Hindlimb muscle (tissue), 1 donor: Measurements from ENCODE around the gene SLC25A21. TPM values are rescaled to one million over a fixed set of nuclear protein-coding genes. Genes with fewer than 3 reads are reported as not detected.
"Not testable (repeated sequence)": the region's sequence is repeated elsewhere in the genome, so short reads cannot be mapped to it uniquely, and the experiment has no call there.

ENCODE experiments used
- DNase-seq: peaks from one replicate; pipeline ENCODE4 v3.0.0-alpha.2; 2013
- polyA plus RNA-seq: library from polyadenylated mRNA; unstranded; fragments of 120-200 nt; gene quantifications from one replicate; pipeline ENCODE4 v1.2.1, GENCODE V29; 2013; ENCODE audit not compliant: insufficient read length

Gene SLC25A21
- polyA plus RNA-seq, 1 donor: 1.5 TPM

DNA sequence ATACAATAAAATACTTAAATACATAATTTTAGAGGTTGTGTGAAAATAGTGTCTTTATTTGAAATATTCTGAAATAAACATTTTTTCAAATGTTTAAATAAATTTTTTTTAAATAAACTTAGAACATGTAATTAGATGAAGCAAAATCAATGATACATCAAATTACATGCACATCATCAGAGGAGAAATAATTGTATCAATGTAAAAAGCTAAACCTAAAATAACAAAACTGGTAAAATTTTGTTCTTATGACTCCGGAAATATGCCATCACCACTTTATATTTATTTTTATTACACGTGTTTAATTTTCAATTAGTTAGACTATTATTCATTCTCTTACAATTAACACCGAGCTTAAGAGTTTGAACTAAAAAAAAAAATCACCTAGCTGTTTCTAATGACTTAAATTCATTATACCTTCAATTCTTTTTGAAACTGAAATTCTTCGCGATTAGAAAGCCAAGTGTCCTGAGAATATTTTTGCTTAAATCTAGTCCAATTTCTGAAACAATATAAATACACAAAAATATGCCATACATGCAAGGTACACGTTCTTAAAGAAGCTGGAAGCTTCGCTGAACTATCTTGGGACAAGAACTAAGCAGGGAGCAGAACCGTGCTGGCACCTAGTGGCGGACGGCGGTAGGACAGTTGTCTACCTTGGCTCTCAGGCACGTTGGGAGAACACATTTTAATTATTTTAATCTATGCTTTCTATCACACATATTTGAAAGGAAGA is 230.5 kb downstream of the SLC25A21 start:
- peak; percentile 66 for DNase-seq

DNA sequence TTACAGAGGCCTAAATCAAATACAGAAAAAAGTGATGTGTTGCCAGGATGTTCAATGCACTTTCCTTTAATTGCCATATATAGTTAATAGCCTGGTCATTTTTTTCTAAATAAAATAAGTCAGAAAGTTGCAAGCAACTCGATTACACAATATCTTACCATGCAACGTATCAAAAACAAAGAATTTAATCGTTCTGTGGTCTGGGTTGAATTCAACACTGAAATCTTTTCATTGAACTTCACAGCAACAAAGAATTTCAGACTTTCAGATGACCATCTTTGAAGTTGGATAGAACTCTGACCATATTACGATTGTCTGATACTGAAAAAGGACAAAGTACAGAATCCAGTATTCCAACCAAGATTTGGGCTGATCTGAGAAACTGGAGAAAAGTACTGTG is 231.9 kb downstream of the SLC25A21 start:
- no peak for DNase-seq

DNA sequence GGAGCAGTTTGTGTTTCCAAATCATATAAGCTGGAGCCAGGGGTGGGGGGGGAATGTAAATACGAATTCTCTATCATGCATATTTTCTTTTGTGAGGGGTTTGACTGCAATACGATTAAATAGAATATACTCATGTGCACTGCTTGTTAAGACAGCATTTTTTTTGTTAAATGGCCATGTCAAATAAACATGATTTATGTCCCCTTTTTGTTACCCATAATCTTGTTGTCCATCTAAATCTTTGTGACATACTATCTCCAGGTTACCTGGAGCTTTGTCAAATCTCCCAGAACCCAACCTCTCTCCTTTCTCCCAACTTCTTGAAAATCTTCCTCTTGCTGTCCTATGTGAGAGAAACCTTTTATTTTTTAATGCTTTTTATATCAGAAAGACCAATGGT is 233.1 kb downstream of the SLC25A21 start:
- DNase-seq: no peak

DNA sequence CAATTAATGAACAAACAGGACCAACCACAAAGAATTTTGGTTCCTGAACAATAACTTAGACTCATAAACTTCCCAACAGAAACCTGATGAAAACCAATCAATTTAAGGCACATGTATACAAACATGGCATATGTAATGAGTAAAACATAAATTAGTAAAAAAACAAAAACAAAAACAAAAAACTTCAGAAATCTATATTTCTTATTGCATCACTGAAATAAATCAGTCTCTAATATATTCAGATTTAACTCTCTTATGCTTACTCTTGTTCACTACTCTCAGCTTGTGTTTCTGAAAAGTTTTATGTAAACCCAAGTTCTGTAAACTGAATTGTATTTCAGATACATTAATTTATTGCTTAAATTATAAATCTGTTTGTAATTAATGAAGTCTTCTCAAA is 233.7 kb downstream of the SLC25A21 start:
- DNase-seq: no peak

DNA sequence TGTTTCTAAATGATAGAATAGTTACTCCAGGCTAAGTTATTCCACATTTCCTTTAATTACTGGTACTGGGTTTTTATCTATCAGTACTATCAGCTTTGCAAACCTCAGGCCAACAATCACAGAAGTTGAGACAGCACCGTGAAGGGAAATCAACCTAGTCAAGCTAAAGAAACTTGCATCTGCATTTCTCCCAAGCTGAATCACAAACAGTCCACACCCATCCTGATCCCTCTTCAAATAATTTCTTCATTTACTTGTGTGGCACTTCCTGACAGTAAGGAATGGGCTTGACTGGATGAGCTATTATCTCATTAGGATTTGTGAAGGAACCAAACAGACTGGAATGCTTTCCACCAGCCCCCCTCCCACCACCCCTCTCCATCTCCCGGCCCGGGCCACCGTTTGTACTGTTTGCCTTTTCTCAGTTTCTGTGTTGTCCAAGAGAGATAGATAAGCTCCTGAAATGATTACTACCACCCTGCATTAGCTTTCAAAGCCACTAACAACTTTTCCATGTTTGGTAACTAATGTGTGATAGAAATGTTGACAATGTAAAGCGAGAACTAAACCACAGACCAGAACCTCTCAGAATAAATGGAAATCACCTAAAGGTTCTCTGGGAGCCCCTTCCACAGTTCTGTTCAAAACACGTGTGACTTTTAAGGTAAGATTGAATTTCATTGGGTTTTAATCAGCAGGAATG is 236.3 kb downstream of the SLC25A21 start:
- no peak for DNase-seq

DNA sequence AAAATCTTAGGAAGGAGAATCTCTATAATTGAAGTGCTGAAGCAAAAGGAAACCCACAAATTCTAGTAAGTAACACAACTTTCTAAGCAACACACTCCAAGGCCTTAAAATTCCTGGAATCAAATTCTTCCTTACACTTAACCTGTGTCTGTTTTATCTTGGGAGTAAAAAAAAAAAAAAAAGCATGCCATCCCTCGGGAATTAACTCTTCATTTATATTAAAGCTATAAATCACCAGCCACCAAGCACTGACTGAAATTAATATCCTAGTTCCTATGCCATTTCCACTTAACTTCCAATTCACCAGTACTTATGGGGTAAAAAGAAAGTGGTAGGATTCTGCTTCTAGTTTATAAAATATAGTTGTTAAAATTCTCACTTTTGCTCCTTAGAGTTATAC is 238.1 kb downstream of the SLC25A21 start:
- DNase-seq: no peak

DNA sequence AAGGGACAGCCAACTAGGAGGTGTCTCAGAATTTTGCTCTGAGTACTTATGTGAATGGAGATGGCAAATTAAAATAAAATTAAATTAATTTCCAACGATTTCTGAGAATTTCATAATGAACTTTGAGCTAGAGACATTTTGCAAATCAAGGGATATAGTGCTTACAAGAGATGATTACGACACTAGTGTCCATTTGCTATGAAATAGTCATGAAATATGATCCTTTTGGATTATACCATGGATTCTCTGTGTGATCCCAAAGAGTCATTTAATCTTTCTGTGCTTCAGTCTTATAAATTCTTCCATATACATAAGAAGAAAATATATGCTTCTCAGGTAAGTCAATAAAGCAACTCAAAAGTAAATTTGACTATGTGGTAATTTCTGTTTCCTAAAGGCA is 240.6 kb downstream of the SLC25A21 start:
- DNase-seq: no peak

DNA sequence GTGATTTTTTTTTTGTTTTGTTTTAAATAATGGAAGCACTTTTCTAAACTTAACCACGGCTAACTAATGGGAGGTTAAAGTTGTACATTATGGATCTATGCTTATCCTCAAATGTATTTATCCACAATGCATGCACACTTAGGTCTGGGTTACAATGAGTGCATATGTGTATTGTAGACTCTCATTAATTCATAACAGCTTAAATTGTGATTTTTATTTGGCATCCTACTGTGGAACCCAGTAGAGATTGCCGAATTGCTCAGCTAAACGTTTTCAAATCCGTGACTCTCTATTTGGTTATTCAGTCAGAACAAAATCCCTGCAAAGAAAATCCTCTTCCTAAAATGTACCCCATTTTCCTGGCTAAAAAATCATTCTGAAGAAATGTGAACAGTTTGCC is 244.0 kb downstream of the SLC25A21 start:
- DNase-seq: no peak

DNA sequence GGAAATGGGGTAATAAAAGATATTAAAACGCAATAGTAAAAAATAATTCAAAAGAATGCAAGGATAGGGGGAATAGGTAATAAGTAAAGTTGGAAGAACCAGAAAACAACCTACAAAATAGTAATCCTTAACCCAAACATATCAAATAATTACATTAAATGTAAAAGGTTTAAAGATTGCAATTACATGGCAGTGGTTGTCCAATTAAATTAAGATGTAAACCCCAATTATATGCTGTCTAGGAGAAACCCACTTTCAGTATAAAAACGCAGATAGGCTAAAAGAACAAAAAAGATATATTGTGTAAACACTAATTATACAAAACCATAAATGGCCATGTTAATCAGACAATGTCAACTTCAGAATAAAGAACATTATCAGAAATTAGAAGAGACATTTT is 247.3 kb downstream of the SLC25A21 start:
- no peak for DNase-seq

DNA sequence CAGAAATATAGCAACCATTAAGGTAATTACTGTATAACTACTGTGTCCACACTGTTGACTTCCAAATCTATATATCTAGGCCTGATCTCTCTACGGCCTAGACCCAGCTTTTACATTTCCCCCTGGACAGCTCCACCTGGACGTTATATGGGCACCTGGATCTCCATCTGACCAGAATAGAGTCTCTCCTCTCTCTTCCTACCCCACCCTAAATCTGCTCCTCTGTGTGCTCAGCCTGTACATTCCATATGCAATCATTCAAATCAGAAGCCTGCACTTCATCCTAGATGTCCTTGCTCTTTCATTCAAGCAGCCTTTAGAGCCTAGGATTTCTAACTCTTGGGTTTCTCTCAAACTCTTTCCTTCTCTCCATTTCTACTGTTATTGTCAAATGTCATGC is 255.7 kb downstream of the SLC25A21 start:
- DNase-seq: no peak

DNA sequence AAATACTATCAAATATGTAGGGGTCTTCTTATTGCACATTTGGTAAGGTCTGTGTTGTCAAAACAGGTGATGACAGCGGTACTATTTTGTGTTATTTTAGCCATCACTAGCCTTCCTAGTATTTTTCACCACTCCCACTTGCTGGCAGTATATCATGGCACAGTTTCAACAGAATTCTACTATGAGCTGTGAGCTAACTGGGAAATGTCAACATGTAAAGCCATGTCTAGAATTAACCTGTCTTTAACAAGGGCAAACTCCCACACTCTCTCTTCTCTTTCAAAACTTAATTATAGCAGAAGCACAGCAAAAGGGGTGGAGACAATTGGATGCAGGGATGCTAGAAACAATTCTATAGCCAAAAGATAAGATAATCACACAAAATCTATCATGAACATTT is 257.3 kb downstream of the SLC25A21 start:
- no peak for DNase-seq

DNA sequence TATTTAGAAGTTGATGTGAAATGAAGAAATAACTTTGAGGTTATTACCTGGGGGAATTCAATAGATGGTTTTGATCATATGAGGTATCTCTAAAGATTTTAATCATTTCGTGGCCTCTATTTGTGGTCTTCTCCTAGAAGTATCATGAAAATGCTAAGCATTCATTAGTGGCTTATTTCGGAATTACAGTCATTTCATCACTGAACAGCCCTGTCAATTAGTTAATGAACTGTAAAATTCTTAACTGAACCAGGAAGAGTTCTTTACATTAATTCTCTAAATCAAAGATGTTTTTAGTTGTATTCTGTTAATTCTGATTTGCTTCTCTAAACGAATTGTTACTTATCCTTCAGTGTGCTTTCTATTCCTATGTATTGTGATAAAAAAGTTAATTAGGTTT is 261.8 kb downstream of the SLC25A21 start:
- DNase-seq: no peak

DNA sequence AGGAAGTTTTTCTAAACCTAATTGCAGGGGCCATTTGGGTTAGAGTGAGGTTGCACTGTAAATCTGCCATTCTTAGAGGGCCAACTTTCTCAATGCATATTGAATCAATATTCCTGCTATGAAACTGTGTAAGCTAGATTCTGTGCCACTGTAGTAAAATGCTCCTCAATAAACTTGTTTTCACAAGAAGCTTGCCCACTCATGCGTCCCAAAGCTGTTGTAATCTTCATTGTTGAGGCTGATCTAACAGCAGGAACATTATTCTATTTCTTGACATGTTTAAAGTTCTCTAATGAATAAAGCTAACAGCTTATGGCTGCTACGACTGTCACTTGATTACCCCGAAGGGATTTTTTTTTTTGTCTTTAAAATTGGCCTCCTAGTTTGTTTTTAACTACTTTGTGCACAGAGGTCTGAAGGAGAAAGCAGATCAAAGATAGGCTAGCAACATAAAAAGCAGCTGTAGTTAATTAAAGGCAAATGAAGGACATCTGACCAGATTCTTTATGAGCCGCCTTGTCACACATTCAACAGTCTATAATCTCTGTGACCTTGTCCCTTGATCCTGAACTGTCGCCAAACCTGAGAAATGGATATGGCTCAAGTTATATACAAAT is 267.0 kb downstream of the SLC25A21 start:
- no peak for DNase-seq

DNA sequence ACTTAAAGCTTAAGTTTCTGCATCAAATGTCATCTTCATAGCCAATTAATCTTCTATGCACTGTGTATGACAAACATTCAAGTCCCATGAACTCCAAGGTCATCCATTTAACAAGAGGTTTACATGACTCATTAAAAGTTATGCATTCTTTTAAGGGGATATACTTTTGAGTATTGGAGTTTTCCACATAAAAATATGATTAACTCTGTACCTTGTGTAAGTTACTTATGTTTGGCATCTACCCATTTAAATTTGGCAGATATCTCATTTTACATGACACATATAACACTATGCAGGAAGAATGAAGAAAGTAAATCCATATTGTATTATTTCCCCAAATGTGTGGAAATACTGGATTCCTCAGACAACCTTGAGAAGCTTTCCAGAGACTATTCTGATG is 270.5 kb downstream of the SLC25A21 start:
- DNase-seq: no peak

DNA sequence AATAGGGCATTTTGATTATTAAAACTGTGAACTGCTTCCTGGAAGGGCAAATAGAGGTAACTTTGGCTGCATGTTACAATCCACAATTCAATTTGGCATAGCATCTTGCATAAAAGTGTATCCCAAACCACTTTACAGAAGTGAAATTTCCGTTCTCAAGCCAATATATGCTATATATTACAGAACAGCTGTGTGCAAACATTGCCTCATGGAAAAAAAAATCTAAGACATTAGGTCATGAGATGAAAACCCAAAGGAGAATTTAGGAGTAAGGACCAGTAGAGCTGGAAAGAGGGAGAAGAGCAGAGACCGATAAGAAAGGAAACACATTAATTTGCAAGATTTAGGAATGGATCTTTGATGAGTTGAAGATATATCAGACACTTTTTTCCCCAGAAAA is 271.6 kb downstream of the SLC25A21 start:
- no peak for DNase-seq

DNA sequence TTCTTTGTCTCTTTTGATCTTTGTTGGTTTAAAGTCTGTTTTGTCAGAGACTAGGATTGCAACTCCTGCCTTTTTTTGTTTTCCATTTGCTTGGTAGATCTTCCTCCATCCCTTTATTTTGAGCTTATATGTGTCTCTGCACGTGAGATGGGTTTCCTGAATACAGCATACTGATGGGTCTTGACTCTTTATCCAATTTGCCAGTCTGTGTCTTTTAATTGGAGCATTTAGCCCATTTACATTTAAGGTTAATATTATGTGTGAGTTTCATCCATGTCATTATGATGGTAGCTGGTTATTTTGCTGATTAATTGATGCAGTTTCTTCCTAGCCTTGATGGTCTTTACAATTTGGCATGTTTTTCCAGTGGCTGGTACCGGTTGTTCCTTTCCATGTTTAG is 276.1 kb downstream of the SLC25A21 start:
- DNase-seq: not testable (repeated sequence)

DNA sequence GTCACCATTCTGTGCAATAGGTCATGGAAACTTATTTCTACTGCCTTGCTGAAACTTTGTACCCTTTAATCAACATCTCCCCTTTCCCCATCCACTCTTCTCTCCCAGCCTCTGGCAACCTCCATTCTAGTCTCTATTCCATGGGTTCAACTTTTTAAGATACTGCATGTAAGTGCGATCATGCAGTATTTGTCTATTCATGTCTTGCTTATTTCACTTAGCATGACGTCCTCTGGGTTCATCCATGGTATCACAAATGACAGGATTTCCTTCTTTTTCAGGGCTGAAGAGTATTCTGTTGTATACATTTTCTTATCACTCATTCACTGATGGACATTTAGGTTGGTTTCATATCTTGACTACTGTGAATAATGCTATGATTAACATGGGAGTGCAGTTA is 288.4 kb downstream of the SLC25A21 start:
- no peak for DNase-seq

DNA sequence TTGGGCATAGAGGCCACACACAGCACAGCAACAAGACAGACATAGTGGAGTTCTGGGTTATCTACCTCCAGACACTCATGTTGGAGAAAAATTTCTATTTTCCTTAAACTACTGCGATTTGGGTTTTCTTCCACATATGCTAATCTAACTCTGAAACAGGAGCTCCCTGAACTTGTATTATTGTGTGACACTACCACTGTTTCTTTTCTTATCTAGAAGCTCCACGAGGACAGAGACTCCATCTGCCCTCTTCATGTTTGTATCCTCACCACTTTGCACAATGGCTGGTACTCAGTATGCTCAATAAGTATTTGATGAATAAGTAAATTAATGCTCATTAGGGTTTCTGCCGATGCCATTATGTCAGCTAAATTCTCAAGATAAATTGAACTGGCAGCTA is 292.1 kb downstream of the SLC25A21 start:
- no peak for DNase-seq

DNA sequence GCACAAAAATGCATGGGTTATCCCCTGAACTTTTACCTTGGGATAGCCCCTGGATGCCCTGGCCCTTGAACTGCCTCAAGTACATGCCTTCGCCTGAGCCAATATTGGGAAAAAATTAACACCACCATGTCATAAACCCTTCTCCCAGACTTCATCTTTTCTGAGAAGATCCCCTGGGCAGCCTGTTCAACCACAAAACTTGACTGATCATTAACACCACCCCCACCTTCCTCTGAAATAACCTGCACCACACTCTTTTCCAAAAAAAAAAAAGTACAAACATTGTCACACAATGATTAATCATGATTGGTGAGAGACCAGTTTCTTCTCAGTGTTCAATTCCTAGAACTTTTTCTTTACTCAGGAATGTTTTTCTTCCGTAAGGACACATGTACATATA is 292.8 kb downstream of the SLC25A21 start:
- no peak for DNase-seq

DNA sequence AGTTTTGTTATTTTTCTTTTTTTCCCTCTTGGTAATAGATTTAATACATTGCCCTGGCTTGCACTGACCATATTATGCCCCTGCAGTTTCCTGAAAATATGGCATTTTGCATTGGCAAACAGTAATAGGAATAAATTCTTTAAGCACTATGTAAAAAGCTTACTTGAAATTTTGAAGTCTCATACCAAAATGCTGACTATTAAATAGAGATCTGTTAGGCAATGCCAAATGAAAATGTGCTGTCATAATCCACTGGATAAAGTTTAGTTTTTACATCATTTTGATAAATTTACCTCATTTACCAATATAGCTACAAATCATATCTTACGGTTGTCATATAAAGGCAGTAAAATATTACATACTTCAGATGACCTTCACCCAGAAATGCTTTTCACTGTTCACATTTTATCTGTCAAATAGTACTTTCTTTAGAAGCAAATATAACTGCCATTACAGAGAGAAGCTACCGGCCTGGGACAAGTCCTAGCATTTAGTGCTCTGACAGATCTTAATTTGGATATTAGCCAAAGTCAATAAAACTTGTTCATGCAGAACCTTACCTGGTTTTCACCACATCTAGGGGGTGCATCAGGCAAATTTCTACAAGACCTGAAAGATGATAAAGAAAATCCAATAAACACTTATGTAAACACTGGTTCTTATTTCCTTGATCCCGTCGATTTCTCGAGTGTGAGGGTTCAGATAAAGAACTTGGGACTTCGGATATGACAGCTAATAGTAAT is 297.8 kb downstream of the SLC25A21 start:
- no peak for DNase-seq

DNA sequence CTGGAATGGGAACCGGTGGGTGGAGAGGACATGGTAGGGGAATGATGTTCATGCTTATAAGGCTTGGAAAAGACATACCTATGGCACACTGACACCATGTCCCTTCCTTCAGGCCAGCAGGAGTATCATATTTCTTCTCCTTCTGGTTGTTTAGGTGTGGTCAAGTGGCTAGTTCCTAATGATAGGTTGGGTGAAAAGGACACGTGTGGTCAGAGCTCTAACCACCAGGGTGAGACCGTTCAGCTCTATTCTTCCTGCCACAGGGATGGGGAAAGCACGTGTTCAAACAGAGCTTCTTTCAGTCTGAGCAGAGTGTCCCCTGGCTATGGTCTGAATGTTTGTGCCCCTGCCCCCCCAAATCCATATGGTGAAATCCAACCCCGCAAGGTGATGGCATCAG is 301.6 kb downstream of the SLC25A21 start:
- DNase-seq: no peak

DNA sequence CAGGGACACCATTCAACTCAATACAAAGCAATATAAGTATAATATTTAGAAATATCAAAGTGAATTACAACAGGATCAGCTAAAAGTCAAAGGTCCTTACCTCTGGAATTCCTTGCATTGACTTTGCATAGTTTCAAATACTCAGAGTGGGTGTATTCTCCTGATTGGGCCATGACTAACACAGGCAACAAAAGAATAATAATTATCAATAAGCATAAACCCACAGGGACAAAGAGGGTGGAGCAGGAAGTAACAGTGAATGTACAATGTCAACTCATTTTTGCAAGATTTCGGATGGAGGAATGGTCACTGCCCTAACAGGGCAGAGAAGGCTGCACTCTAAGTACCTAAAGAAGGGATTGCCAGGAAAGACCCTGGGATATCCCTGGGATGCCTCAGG is 303.3 kb downstream of the SLC25A21 start:
- no peak for DNase-seq

DNA sequence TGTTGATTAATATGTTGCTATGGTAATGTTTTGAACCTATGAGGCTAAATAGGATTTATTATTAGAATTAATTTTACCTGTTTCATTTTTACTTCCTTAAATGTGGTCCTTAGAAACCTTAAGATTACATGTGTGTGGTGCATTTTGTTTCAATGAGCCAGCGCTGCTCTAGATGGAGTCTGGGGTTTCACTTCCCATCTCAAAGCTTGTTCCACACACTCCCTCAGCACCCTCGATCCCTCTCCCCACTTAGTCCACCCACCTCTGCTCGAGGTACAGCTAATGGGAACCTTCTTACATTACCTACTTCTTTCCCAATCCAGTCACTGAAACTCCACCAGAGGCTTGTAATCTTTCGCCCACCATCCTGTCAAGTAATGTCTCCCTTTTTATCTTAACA is 305.5 kb downstream of the SLC25A21 start:
- DNase-seq: no peak
